Measurements from ENCODE around the gene CD200R1L.
"Not testable (repeated sequence)": the region's sequence is repeated elsewhere in the genome, so short reads cannot be mapped to it uniquely, and the experiment has no call there.

The CD200R1L gene

DNA sequence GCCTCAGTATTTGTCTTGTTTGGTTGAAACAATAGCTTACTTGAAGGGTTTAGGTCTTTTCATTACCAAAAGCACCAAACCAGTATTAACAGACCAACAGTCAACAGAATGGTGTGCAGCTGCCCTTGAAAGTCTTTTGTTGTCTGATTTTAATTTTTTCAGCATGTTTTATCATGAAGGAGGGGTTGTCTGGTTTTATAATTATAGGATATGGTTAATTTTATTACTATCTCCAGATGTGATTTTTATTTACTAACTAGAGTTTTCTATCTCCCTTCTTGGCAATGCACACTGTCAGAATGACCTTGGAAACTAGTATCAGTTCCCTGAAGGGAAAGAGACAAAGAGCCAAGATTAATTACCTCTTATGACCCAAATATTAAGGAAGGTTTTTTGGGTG lies 9.2 kb upstream of the CD200R1L start:
- Mint-ChIP-seq H3K27ac (no peak overlapping the region), H3K4me3 (no peak overlapping the region), H3K4me1 (ENCODE audit: low read depth) (peaks cover 23% of the 10 kb centered on the region), H3K27me3 (no peaks in the 10 kb centered on the region), H3K9me3 (ENCODE audit: low read depth) (peaks cover 22% of the 10 kb centered on the region), H3K36me3 (peaks cover 9% of the 10 kb centered on the region)

DNA sequence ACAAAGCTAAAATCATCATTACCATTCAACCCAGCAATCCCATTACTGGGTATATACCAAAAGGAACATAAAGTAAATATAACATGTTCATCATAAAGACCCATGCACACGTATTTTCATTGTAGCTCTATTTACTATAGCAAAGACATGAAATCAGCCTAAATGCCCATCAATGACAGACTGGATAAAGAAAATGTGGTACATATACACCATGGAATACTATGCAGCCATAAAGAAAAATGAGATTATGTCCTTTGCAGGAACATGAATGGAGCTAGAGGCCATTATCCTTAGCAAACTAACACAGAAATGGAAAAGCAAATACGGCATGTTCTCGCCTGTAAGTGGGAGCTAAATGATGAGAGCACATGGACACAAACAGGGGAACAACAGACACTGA lies 8.4 kb upstream of the CD200R1L start:
- not testable (repeated sequence) for H3K27ac Mint-ChIP-seq, H3K27me3 Mint-ChIP-seq, H3K4me3 Mint-ChIP-seq
- Mint-ChIP-seq H3K4me1 (ENCODE audit: low read depth) (peaks cover 23% of the 10 kb centered on the region), H3K36me3 (peaks cover 14% of the 10 kb centered on the region), H3K9me3 (ENCODE audit: low read depth) (peaks cover 29% of the 10 kb centered on the region)

DNA sequence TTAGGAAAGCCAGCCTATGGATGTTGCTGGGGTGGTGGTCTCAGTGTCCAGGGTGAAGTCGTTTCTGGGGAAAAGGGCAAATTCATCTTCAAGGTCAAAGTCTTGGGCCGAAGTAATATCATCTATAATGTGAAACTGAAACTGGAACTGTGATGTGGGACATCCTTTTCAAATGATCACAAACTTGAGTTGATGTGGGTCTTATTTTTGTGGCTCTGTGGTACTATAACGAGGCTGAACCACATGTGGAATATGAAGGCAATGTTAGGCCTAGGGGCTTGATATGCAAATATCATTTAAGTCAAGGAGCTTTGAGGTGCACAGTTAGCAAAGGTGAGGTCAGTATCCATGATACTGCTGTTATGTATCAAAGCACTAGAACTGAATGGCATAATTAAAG lies 1.5 kb upstream of the CD200R1L start:
- Mint-ChIP-seq H3K4me1 (ENCODE audit: low read depth) (peaks cover 24% of the 10 kb centered on the region), H3K4me3 (peak overlapping the region; percentile 46), H3K36me3 (peaks cover 18% of the 10 kb centered on the region), H3K9me3 (ENCODE audit: low read depth) (peaks cover 23% of the 10 kb centered on the region), H3K27me3 (no peaks in the 10 kb centered on the region), H3K27ac (peak overlapping the region; percentile 64)

DNA sequence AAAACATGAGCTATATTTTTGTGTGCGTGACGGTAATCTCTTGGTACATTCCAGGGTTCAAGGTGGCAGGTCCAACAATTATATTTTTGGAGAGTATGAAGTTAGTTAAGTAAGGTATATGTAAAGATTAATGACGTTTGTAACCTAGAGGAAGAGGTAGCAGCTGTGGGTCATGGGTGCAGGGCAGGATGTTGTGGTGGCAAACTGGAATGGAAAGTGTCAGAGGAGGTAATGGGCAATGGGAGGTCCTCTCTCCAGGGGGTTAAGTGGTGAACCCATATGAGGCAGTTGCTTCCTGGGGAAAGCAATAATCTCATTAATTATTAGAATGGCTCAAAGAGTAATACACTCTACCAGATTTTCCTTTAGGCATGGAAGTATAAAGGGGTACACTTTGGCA lies 1.0 kb upstream of the CD200R1L start:
- Mint-ChIP-seq H3K4me1 (ENCODE audit: low read depth) (peaks cover 24% of the 10 kb centered on the region), H3K36me3 (peaks cover 22% of the 10 kb centered on the region), H3K27me3 (no peaks in the 10 kb centered on the region), H3K9me3 (ENCODE audit: low read depth) (peaks cover 27% of the 10 kb centered on the region), H3K4me3 (peak overlapping the region; percentile 46), H3K27ac (peak overlapping the region; percentile 64)

DNA sequence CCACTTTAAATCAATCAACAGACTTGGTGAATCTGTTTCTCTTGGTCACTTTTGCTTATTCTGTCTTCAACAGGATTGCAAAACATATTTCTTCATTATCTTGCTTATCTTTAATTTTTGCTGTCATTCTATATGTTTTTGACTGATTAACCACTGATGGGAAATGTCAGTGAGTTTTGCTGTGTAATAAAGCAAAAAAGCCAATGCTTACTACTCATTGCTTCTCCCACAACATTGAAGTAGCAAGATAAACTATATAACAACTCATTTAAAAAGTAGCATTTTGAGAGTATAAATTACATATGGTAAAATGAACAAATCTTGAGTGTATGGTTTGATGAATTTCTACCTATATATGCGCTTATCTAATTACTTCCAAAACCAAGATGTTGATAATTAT lies 892 bp downstream of the CD200R1L start:
- Mint-ChIP-seq H3K36me3 (peaks cover 15% of the 10 kb centered on the region), H3K4me1 (ENCODE audit: low read depth) (peaks cover 24% of the 10 kb centered on the region), H3K4me3 (no peak overlapping the region), H3K27me3 (no peaks in the 10 kb centered on the region), H3K27ac (no peak overlapping the region), H3K9me3 (ENCODE audit: low read depth) (peaks cover 11% of the 10 kb centered on the region)

DNA sequence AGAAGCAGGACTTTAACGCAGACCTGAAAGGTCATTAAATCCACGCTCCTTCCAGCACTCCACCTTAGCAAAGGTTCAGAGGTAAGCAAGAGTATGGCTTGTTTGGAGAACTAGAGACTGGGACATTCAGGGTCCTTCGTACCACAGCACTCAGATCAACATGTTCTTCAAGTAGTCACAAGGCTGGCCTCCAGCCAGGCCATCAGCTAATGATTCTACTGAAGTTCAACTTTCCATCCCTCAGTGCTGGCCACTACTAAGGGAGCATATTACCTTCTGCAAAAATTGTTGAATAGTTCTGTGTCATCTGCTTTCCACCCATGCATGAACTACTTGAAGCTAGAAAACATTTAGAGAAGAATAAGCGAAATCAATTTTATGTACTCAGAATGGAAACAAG lies 17.6 kb downstream of the CD200R1L start:
- no peaks in the 10 kb centered on the region for H3K9me3 Mint-ChIP-seq (ENCODE audit: low read depth)
- no peak overlapping the region for H3K27ac Mint-ChIP-seq
- no peak overlapping the region for H3K4me3 Mint-ChIP-seq
- no peaks in the 10 kb centered on the region for H3K36me3 Mint-ChIP-seq
- no peaks in the 10 kb centered on the region for H3K4me1 Mint-ChIP-seq (ENCODE audit: low read depth)
- H3K27me3 Mint-ChIP-seq, result no peaks in the 10 kb centered on the region

DNA sequence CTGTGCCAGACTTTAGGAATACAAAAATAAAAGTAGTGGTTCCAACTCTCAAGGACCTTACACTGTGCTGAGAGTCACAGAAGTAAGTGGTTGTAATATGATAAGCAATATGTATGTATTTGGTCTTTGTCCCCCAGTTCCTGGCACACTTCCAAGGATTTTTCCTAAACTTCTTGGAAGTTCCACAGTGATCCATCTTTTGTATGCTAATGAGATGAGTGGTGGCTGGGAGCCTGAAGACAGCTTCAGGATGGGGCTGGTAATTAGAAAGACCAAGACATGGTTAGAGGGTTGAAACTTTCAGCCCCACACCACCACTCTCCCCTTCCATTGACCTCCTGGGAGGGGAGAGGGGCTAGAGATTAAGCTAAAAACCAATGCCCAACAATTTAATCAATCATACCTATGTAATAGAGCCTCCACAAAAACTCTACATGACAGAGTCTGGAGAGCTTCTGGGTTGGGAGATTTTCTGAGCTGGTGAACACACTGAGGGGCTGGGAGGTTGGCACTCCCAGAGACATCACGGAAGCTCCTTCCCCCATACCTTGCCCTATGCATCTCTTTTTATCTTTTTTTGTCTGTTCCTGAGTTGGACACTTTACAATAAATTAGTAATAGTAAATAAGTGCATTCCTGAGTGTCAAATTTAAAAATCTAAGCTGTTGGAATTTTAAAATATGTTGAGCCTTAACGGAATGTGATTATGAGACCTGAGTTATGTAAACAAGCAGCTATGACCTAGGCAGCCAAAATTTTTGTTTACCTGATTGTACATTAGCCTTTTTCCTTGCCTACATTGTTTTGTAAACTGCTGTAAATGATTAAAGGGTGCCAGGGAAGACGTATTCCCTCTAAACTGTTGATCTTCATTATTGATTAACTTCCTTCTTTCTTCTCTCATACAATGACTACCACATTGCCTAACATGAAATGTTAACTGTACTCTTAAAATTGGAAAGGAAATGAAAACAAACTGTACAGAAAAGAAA lies 24.3 kb downstream of the CD200R1L start:
- no peak overlapping the region for H3K27ac Mint-ChIP-seq
- no peaks in the 10 kb centered on the region for H3K9me3 Mint-ChIP-seq (ENCODE audit: low read depth)
- H3K27me3 Mint-ChIP-seq, result peaks cover 1% of the 10 kb centered on the region
- peaks cover 2% of the 10 kb centered on the region for H3K36me3 Mint-ChIP-seq
- no peaks in the 10 kb centered on the region for H3K4me1 Mint-ChIP-seq (ENCODE audit: low read depth)
- no peak overlapping the region for H3K4me3 Mint-ChIP-seq

DNA sequence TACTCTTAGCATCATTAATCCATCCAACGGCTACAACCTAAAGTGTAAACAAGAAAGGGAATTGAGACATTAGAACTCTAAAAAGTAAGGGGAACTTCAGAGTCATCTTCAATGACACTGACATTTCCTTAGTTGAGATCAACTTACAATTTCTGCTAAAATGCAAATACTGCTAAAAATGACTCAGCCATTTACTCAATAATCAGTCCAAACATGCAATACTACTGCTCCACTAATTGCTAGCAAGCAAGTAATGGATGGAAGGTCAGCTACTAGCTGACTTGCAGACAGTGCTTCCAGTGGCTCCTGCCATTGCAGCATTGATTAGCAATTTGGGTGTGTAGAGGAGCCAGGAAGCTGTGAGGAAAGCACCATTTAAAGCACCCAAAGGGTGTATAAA lies 28.4 kb downstream of the CD200R1L start:
- H3K9me3 Mint-ChIP-seq (ENCODE audit: low read depth), result no peaks in the 10 kb centered on the region
- peaks cover 1% of the 10 kb centered on the region for H3K27me3 Mint-ChIP-seq
- H3K4me1 Mint-ChIP-seq (ENCODE audit: low read depth), result no peaks in the 10 kb centered on the region
- no peak overlapping the region for H3K27ac Mint-ChIP-seq
- H3K36me3 Mint-ChIP-seq, result peaks cover 2% of the 10 kb centered on the region
- no peak overlapping the region for H3K4me3 Mint-ChIP-seq

DNA sequence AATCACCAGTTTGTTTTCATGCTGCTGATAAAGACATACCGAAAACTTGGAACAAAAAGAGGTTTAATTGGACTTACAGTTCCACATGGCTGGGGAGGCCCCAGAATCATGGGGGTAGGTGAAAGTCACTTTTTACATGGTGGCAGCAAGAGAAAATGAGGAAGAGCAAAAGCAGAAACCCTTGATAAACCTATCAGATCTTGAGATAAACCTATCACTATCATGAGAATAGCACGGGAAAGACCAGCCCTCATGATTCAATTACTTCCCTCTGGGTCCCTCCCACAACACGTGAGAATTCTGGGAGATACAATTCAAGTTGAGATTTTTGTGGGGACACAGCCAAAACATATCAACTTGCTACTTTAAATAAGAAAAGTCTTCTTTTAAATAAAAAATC lies 28.9 kb downstream of the CD200R1L start:
- no peaks in the 10 kb centered on the region for H3K9me3 Mint-ChIP-seq (ENCODE audit: low read depth)
- no peaks in the 10 kb centered on the region for H3K4me1 Mint-ChIP-seq (ENCODE audit: low read depth)
- H3K36me3 Mint-ChIP-seq, result peaks cover 2% of the 10 kb centered on the region
- no peak overlapping the region for H3K27ac Mint-ChIP-seq
- H3K27me3 Mint-ChIP-seq, result peaks cover 1% of the 10 kb centered on the region
- no peak overlapping the region for H3K4me3 Mint-ChIP-seq

DNA sequence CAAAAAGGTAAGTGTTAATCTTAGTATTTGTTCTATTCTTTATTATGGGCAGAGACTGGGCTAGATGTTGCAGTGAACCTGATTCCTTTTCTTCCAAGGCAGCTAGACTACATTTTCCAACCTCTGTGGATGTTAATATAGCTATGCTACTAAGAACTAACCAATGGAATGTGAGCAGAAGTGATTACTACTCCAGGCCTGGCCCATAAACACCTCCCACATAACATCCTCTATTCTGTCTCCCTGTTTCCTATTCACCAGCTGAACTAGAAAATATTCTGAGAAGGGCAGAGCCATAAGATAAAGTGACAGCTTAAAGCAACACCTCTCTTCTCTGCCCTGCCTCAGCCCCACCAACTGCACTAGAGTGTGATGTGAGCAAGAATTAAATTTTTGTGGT lies 29.4 kb downstream of the CD200R1L start:
- H3K4me1 Mint-ChIP-seq (ENCODE audit: low read depth), result no peaks in the 10 kb centered on the region
- peaks cover 1% of the 10 kb centered on the region for H3K27me3 Mint-ChIP-seq
- peaks cover 2% of the 10 kb centered on the region for H3K36me3 Mint-ChIP-seq
- H3K27ac Mint-ChIP-seq, result no peak overlapping the region
- no peaks in the 10 kb centered on the region for H3K9me3 Mint-ChIP-seq (ENCODE audit: low read depth)
- no peak overlapping the region for H3K4me3 Mint-ChIP-seq

DNA sequence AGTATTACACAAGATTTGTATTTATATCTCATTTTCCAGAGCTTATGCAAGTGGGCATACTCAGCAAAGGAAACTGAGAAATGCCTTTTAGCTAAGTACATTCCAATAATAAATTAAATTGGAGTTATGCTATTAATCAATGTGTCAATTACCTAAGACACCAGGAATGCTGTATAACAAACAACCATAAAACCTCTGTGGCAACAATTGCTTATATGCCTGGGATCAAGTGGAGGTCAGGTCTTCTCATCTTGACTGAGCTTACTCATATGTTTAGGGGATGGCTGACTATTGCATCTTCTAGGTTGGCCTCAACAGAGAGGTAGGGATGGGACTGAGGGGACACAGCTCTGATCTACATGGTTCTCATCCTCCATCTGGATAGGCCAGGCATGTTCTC lies 30.7 kb downstream of the CD200R1L start:
- Mint-ChIP-seq H3K4me1 (ENCODE audit: low read depth) (peaks cover 6% of the 10 kb centered on the region), H3K27me3 (peaks cover under 1% of the 10 kb centered on the region), H3K9me3 (ENCODE audit: low read depth) (no peaks in the 10 kb centered on the region), H3K4me3 (no peak overlapping the region), H3K27ac (no peak overlapping the region), H3K36me3 (peaks cover 2% of the 10 kb centered on the region)

DNA sequence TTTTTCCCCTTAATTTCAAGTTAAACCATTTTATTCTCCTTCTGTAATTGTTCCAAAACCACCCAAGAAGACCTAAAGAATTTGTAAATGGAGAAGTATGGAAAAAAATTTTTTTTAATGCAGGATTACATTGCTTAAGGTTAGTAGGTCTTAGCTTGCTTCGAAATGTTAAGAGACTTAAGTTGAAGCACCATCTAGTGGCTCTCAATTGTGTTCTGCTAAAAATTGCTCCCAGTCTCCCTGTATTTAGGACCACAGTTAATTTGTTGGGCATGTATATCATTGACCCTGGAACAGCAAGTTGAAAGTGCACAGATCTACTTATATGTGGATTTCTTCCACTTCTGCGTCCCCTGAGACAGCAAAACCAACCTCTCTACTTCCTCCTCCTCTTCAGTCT lies 32.4 kb downstream of the CD200R1L start:
- peaks cover 2% of the 10 kb centered on the region for H3K36me3 Mint-ChIP-seq
- H3K4me3 Mint-ChIP-seq, result no peak overlapping the region
- peaks cover 6% of the 10 kb centered on the region for H3K4me1 Mint-ChIP-seq (ENCODE audit: low read depth)
- no peaks in the 10 kb centered on the region for H3K9me3 Mint-ChIP-seq (ENCODE audit: low read depth)
- no peaks in the 10 kb centered on the region for H3K27me3 Mint-ChIP-seq
- no peak overlapping the region for H3K27ac Mint-ChIP-seq

DNA sequence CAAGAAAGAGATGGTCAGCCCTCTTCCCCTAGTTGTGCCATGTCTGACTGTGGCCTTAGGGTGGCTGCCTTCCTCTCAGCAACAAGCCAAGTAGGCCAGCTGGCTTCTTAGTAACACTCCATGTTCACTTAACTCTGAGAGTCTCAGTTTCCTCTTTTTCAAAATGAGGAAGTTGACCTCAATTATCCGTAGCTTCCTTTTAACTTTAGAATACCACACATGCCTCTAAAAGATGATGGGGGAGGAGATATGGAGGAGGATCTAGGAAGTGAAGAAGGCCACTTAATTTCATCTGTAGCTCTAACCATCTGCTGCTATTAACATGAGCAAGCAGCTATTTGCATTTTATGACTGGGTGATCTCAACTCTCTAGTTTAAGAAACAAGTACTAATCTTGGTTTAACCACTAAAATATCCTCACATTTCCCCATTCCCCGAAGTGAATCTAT lies 32.9 kb downstream of the CD200R1L start:
- no peaks in the 10 kb centered on the region for H3K27me3 Mint-ChIP-seq
- H3K4me3 Mint-ChIP-seq, result no peak overlapping the region
- no peaks in the 10 kb centered on the region for H3K36me3 Mint-ChIP-seq
- H3K9me3 Mint-ChIP-seq (ENCODE audit: low read depth), result no peaks in the 10 kb centered on the region
- H3K4me1 Mint-ChIP-seq (ENCODE audit: low read depth), result peaks cover 6% of the 10 kb centered on the region
- no peak overlapping the region for H3K27ac Mint-ChIP-seq

DNA sequence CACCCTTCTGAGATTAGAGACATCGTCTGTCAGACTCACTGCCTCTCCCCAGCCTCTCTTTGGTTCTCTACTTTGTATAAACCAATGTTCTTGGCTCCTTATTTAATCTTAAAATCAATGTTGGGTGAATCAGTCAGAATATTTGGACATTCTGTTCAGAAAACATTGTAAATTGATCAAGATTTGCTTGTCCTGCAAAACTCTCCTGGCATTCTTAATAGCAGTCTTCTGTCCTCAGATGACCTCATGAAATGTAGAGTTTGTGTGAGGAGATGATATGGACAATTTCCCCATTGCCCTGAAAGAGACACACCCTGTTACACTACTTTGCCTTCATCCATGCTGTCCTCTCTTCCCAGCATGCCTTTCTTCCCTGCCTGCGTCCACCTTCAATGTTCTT lies 33.6 kb downstream of the CD200R1L start:
- Mint-ChIP-seq H3K27ac (no peak overlapping the region), H3K27me3 (no peaks in the 10 kb centered on the region), H3K9me3 (ENCODE audit: low read depth) (no peaks in the 10 kb centered on the region), H3K4me1 (ENCODE audit: low read depth) (peaks cover 6% of the 10 kb centered on the region), H3K4me3 (no peak overlapping the region), H3K36me3 (no peaks in the 10 kb centered on the region)

DNA sequence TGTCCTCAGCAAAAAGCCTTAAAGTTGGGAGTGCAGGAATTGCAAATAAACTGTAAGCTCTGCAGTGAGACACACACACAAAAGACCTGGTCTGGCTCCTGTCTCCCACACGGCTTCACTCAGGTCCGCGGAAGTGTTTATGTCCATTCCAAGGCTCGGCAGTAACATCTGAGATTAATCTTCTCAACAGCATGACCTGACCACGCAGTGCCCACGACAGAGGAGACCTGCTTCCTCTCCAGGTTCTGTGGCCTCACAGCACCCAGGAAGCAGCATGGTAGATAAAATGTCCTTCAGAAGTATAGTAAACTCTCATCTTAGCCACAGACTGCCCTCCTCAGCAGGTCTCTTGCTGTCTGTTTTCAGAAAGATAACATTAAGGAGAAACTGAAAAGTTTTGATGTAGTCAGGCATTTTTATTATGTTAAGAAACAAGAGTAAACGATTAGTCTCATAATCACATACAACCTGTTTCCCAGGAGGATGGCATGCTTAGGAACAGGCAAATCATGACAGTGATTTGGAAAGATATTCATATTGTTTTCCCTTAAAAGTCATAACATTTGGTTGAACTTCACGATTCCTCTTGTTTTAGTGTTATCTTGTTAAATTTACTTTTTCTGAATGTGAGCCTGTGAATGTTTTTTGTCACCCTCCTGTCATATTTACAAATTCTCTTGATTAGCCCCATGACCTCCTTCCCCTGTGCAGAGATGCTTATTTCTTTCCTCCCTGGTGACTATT lies 34.6 kb downstream of the CD200R1L start:
- Mint-ChIP-seq H3K4me3 (no peak overlapping the region), H3K36me3 (no peaks in the 10 kb centered on the region), H3K4me1 (ENCODE audit: low read depth) (peaks cover 9% of the 10 kb centered on the region), H3K9me3 (ENCODE audit: low read depth) (no peaks in the 10 kb centered on the region), H3K27ac (no peak overlapping the region), H3K27me3 (no peaks in the 10 kb centered on the region)

All from activated naive CD8-positive, alpha-beta T cell (primary cell).